ENCODE measurements around the gene TEX22. TPM values are rescaled to one million over a fixed set of nuclear protein-coding genes. Genes with fewer than 3 reads are reported as not detected.

TEX22 gene
- polyA plus RNA-seq, 6 donors from 2014 or later, result 0.21 to 0.77 (median 0.65) TPM; not detected in 3

- H3K27ac Mint-ChIP-seq, result peak overlapping the region in 5 of 6 donors; percentile 44 to 88 (median 53)
- H3K4me3 Mint-ChIP-seq, result peak overlapping the region; percentile 68 to 90 (median 78)
- no peaks in the 10 kb centered on the region for H3K9me3 Mint-ChIP-seq
- H3K27me3 Mint-ChIP-seq, result peaks cover 0 to 15% (median 2%) of the 10 kb centered on the region in 3 donors
- ATAC-seq (ENCODE audit: low read depth in 2 of 2) (no peak), DNase-seq (no peak)
- peaks cover 28 to 36% (median 31%) of the 10 kb centered on the region in 3 donors for H3K4me1 Mint-ChIP-seq
- H3K36me3 Mint-ChIP-seq, result no peaks in the 10 kb centered on the region
Measured at GRCh38 chr14:105418269-105419194, 20.2 kb downstream of the TEX22 start.

- ATAC-seq (ENCODE audit: low read depth in 2 of 2) (peak; percentile 56 to 57), DNase-seq (peak; percentile 48)
- no peaks in the 10 kb centered on the region for H3K9me3 Mint-ChIP-seq
- H3K27ac Mint-ChIP-seq, result peak within 1 kb of the TSS; percentile 44 to 90 (median 84)
- H3K4me1 Mint-ChIP-seq, result peaks cover 27 to 38% (median 31%) of the 10 kb centered on the region in 3 donors
- H3K27me3 Mint-ChIP-seq, result peaks cover 0 to 9% (median 0%) of the 10 kb centered on the region in 3 donors
- H3K36me3 Mint-ChIP-seq, result no peaks in the 10 kb centered on the region
- peak within 1 kb of the TSS; percentile 80 to 93 (median 90) for H3K4me3 Mint-ChIP-seq
Measured at GRCh38 chr14:105419195-105420091, 21.1 kb downstream of the TEX22 start, which contains the start of gene MTA1. Gene MTA1 (plus strand): TSS chr14:105419827. CDS start chr14:105420036, 209 bp downstream.

- H3K4me1 Mint-ChIP-seq, result peaks cover 27 to 36% (median 31%) of the 10 kb centered on the region in 3 donors
- H3K4me3 Mint-ChIP-seq, result peak overlapping the region; percentile 80 to 93 (median 90)
- DNase-seq (no peak), ATAC-seq (ENCODE audit: low read depth in 2 of 2) (peak; percentile 3 to 15)
- no peaks in the 10 kb centered on the region for H3K9me3 Mint-ChIP-seq
- peak overlapping the region in 5 of 6 donors; percentile 73 to 90 (median 80) for H3K27ac Mint-ChIP-seq
- no peaks in the 10 kb centered on the region for H3K36me3 Mint-ChIP-seq
- H3K27me3 Mint-ChIP-seq, result peaks cover 0 to 9% (median 0%) of the 10 kb centered on the region in 3 donors
Measured at GRCh38 chr14:105420101-105420973, 22.0 kb downstream of the TEX22 start.

- Mint-ChIP-seq H3K36me3 (no peaks in the 10 kb centered on the region), H3K4me3 (peak overlapping the region; percentile 80 to 93 (median 90)), H3K9me3 (no peaks in the 10 kb centered on the region), H3K27me3 (peaks cover 0 to 9% (median 0%) of the 10 kb centered on the region in 3 donors), H3K27ac (peak overlapping the region in 5 of 6 donors; percentile 76 to 90 (median 82)), H3K4me1 (peaks cover 27 to 37% (median 35%) of the 10 kb centered on the region in 3 donors)
- no peak for ATAC-seq (ENCODE audit: low read depth in 2 of 2)
- no peak for DNase-seq
Measured at GRCh38 chr14:105420974-105421674, 22.8 kb downstream of the TEX22 start.

GRCh38 chr14:105421723-105422615 is 23.6 kb downstream of the TEX22 start:
- Mint-ChIP-seq H3K36me3 (no peaks in the 10 kb centered on the region), H3K27ac (peak overlapping the region; percentile 33 to 95 (median 82)), H3K4me1 (peaks cover 29 to 43% (median 35%) of the 10 kb centered on the region in 3 donors), H3K9me3 (no peaks in the 10 kb centered on the region), H3K4me3 (peak overlapping the region; percentile 57 to 91 (median 84)), H3K27me3 (peaks cover 0 to 9% (median 0%) of the 10 kb centered on the region in 3 donors)
- peak; percentile 29 for DNase-seq
- peak; percentile 20 to 22 for ATAC-seq (ENCODE audit: low read depth in 2 of 2)

- Mint-ChIP-seq H3K4me1 (peaks cover 32 to 49% (median 39%) of the 10 kb centered on the region in 3 donors), H3K9me3 (no peaks in the 10 kb centered on the region), H3K27me3 (peaks cover 0 to 9% (median 0%) of the 10 kb centered on the region in 3 donors), H3K4me3 (peak overlapping the region in 3 of 8 donors; percentile 42 to 65 (median 47)), H3K27ac (peak overlapping the region in 4 of 6 donors; percentile 61 to 95 (median 86)), H3K36me3 (no peaks in the 10 kb centered on the region)
- no peak for DNase-seq
- no peak for ATAC-seq (ENCODE audit: low read depth in 2 of 2)
Measured at GRCh38 chr14:105422695-105423487, 24.6 kb downstream of the TEX22 start.

GRCh38 chr14:105423488-105424195 is 25.3 kb downstream of the TEX22 start:
- Mint-ChIP-seq H3K36me3 (no peaks in the 10 kb centered on the region), H3K27me3 (peaks cover 0 to 3% (median 0%) of the 10 kb centered on the region in 3 donors), H3K4me1 (peaks cover 37 to 52% (median 41%) of the 10 kb centered on the region in 3 donors), H3K27ac (no peak overlapping the region), H3K9me3 (no peaks in the 10 kb centered on the region), H3K4me3 (peak overlapping the region in 1 of 8 donors; percentile 64)
- DNase-seq (no peak), ATAC-seq (ENCODE audit: low read depth in 2 of 2) (no peak)

- H3K9me3 Mint-ChIP-seq, result no peaks in the 10 kb centered on the region
- DNase-seq (no peak), ATAC-seq (ENCODE audit: low read depth in 2 of 2) (no peak)
- no peak overlapping the region for H3K4me3 Mint-ChIP-seq
- H3K36me3 Mint-ChIP-seq, result no peaks in the 10 kb centered on the region
- H3K27ac Mint-ChIP-seq, result peak overlapping the region in 1 of 6 donors; percentile 66
- peaks cover 33 to 51% (median 44%) of the 10 kb centered on the region in 3 donors for H3K4me1 Mint-ChIP-seq
- H3K27me3 Mint-ChIP-seq, result no peaks in the 10 kb centered on the region
Measured at GRCh38 chr14:105424861-105425260, 26.5 kb downstream of the TEX22 start.

GRCh38 chr14:105425823-105426247 is 27.5 kb downstream of the TEX22 start:
- H3K27me3 Mint-ChIP-seq, result no peaks in the 10 kb centered on the region
- no peak for ATAC-seq (ENCODE audit: low read depth in 2 of 2)
- H3K9me3 Mint-ChIP-seq, result no peaks in the 10 kb centered on the region
- H3K4me1 Mint-ChIP-seq, result peaks cover 30 to 48% (median 44%) of the 10 kb centered on the region in 3 donors
- H3K4me3 Mint-ChIP-seq, result no peak overlapping the region
- DNase-seq, result no peak
- H3K36me3 Mint-ChIP-seq, result no peaks in the 10 kb centered on the region
- no peak overlapping the region for H3K27ac Mint-ChIP-seq
